Measurements from ENCODE around the gene CEBPA.

The CEBPA gene

GRCh38 chr19:33271246-33272021 is 30.9 kb downstream of the CEBPA start:
- no peak for DNase-seq (ENCODE audit: low read depth in 2 of 2)

DNA sequence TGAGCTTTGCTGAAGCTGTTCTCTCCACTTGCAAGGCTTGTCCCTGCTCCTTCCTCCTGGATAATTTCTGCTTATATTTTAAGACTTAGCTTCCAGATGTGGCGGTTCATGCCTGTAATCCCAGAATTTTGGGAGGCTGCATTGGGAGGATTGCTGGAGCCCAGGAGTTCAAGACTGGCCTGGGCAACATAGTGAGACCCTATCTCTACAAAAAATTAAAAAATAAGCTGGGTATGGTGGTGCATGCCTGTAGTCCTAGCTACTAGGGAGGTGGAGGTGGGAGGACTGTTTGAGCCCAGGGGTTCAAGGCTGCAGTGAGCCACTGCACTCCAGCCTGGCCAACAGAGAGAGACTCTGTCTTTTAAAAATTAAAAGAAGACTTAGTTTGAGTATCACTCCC is 31.6 kb downstream of the CEBPA start:
- no peak for DNase-seq (ENCODE audit: low read depth in 2 of 2)

GRCh38 chr19:33269016-33269415 is 33.3 kb downstream of the CEBPA start:
- DNase-seq (ENCODE audit: low read depth in 2 of 2), result no peak

- DNase-seq (ENCODE audit: low read depth in 2 of 2), result no peak
These were observed 34.0 kb downstream of the CEBPA start for GRCh38 chr19:33268162-33268991.

- no peak for DNase-seq (ENCODE audit: low read depth in 2 of 2)
These were observed 34.6 kb downstream of the CEBPA start for GRCh38 chr19:33267706-33268105.

GRCh38 chr19:33266974-33267484 is 35.3 kb downstream of the CEBPA start:
- no peak for DNase-seq (ENCODE audit: low read depth in 2 of 2)

- no peak for DNase-seq (ENCODE audit: low read depth in 2 of 2)
These were observed 37.4 kb downstream of the CEBPA start for GRCh38 chr19:33264881-33265445.

GRCh38 chr19:33263325-33264023 is 38.9 kb downstream of the CEBPA start:
- no peak for DNase-seq (ENCODE audit: low read depth in 2 of 2)

GRCh38 chr19:33261511-33262189 is 40.7 kb downstream of the CEBPA start:
- no peak for DNase-seq (ENCODE audit: low read depth in 2 of 2)

DNA sequence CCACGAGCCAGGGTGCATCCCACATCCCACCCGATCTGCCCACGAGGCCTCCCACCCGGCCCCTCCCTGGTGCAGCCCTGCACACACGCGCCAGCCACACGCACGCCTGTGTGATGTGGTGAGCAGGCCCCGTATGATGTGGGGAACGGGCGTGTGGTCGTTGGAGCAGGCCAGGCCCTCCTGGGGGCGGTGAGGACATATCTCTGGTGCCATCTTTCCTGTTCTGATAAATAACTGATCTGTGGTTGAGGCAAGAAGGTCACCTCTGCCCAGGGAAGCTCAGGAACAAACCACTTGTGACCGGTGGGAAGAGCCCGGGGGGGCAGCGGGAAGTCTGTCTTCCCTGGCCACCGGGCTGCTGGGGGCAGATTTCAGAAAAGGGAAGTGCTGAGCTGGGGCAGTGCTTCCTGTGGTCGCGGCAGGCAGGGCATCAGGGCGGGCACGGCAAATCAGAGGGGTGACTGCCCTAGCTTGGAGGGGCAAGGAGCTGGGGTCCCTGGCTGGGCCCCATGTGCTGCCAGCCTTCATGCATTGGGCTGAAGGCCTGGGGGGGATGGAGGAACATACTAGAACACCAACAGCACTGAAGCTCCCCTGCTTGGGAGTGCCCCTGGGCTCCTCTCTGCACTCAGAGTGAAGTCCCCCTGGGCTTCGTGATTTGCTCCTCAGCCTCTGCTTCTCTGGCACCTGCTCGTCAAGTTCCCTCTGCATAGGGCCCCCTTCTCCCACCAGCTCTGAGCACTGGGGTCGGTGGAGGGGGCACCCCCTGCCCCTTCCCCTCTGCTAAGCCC is 41.5 kb downstream of the CEBPA start:
- no peak for DNase-seq (ENCODE audit: low read depth in 2 of 2)

DNA sequence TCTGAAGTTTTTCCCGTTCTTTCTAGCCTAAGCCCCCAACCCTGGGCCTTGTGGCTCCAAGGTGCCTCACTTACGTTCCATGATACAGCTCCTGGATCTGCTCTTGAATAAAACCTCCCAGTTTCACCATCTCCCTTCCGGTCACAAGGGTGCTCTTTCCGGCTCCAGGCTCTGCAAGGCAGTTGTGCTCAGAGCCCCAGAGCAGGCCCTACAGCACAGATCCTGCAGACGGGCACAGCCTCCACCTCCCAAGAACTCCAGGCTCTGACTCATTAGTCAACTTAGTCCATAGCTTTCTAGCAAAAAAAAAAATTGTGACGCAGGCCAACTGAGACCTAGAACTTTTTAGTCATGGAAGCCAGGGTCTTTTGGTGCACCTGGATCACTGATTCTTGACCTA is 42.8 kb downstream of the CEBPA start:
- no peak for DNase-seq (ENCODE audit: low read depth in 2 of 2)

DNA sequence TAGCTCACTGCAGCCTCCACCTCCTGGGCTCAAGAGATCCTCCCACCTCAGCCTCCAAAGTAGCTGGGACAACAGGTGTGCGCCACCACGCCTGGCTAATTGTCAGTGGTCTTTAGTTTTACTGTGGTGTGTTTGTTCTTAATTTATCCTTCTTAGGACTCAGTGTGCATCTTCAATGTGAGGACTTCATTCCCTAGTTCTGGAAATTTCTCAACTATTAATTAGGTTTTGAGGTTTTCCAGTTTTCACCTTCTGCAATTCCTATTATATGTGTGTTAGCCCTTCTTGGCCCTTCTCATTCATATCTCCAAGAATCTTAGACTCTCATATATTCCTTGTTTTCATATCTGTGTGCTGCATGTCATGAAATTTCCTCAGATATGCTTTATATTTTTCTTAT is 44.5 kb downstream of the CEBPA start:
- DNase-seq (ENCODE audit: low read depth in 2 of 2), result no peak

GRCh38 chr19:33256261-33256660 is 46.1 kb downstream of the CEBPA start:
- DNase-seq (ENCODE audit: low read depth in 2 of 2), result no peak

GRCh38 chr19:33255781-33256180 is 46.6 kb downstream of the CEBPA start:
- DNase-seq (ENCODE audit: low read depth in 2 of 2), result no peak

DNA sequence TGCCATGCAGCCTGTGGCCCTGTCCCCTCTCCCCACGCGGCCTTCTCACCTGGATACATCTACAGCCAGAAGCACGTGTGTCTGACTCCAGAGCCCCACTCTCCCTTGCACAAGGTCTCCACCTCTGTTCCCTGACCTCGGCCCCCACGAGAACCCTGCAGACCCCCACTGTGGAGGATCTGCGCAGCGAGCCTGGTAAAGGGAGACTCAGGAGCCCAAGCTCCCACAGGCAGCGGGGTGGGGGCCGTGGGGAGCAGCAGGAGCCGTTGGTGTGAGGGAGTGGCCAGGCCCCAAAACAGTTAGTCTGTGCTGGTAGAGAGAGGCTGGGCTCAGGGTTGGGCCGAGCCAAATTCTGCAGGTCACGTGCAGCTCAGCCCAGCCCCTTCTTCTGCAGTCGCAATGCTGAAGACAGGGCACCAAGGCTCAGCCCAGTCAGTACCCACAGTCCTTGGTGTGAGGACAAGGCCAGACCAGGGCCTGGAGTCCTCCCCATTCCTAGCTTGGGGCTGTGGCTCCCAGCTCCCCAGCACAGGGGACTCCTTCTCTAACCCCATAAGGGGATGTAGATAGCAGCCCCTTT is 48.0 kb downstream of the CEBPA start:
- no peak for DNase-seq (ENCODE audit: low read depth in 2 of 2)

DNA sequence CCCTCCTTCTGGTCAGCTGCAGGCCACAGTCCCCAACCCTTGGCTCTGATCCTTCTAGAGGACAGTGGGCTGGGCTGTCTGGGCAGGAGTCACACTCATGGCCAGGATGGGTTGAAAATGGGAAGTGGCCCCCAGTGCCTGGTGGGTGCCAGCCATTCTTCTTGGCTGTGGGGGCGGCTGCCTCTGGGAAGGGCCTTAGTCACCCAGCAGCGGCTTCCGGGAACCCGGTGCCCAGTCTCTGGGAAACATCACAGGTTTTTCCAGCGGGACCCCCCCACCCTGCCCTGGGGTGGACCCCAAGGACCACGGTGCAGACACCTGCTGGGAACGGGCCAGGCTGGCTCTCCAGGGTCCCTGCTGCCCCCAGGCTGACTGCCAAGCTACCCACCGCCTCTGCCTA is 49.4 kb downstream of the CEBPA start:
- DNase-seq (ENCODE audit: low read depth in 2 of 2), result no peak

DNA sequence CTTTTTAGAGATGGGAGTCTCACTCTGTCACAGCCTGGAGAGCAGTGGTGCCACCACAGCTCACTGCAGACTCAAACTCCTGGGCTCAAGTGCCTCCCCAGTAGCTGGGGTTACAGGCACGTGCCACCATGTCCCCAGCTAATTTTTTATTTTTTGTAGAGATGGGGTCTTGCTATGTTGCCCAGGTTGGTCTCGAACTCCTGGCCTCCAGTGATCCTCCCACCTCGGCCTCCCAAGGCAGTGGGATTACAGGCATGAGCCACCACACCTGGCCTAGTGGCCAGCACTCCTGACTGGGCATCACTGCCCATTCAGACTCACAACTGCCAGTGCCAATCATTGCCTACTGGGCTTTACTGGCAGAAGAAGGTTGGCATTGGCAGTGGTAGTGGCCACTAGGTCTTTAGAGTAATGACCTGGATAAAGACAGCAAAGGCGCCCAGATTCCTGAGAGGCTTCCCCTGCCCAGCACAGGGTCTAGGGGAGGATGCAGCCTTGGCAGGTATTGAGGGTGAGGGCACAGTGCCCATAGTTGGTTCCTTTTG is 49.8 kb downstream of the CEBPA start:
- DNase-seq (ENCODE audit: low read depth in 2 of 2), result no peak

DNA sequence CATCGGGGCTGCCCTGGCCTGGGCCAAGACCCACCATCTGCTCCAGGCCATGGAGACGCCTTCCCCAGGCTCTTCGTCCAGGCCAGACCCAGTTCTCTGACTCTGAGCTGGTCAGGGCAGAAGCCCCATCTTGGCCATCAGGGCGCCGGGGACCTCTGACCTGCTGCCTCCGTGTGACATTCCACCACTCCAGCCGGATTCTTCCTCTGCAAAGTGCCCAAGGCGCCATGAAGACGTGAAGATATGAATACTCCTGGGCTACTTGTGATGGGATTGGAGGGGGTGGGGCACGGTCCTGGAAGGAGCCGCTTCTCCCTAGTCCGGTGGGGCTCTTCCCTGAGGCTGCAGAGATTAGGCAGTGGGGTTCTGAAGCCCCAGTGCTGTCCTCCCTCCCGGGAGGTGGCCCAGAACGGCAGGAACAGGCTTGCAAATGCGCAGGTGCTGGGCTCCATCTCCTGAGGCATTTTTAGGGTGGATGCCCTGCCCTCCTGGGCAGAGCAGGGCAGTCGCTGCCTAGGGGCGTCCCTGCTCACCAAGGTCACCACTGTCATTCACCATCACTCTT is 50.7 kb downstream of the CEBPA start:
- no peak for DNase-seq (ENCODE audit: low read depth in 2 of 2)

GRCh38 chr19:33251076-33251475 is 51.3 kb downstream of the CEBPA start:
- no peak for DNase-seq (ENCODE audit: low read depth in 2 of 2)

- no peak for DNase-seq (ENCODE audit: low read depth in 2 of 2)
These were observed 51.8 kb downstream of the CEBPA start for GRCh38 chr19:33250500-33250899.
